Measurements from ENCODE around the gene ESPL1. TPM values are rescaled to one million over a fixed set of nuclear protein-coding genes. Genes with fewer than 3 reads are reported as not detected.
A peak's percentile ranks its signal among the peaks of the same experiment; 100 is the strongest.

ESPL1 gene
- total RNA-seq, 1 experiment from 2014 or later = 31.6 TPM

GRCh38 chr12:53299101-53299453 lies 31.0 kb downstream of the ESPL1 start:
- Histone ChIP-seq H3K9me3 (ENCODE audit: low read length) (no peaks in the 10 kb centered on the region), H3K36me3 (ENCODE audit: low read depth, low read length) (peaks cover 14% of the 10 kb centered on the region; the same call in 1 of the 2 replicates), H3K9me2 (replicated peaks; ENCODE audit: low read length) (no peaks in the 10 kb centered on the region), H3K9ac (ENCODE audit: low read length) (peak overlapping the region; percentile 91), H3F3A (ENCODE audit: low read length, unreplicated experiment) (peaks cover 9% of the 10 kb centered on the region), H3K79me2 (ENCODE audit: low read length) (peaks cover 64% of the 10 kb centered on the region), H3K4me1 (ENCODE audit: insufficient read depth, low read length) (peaks cover 49% of the 10 kb centered on the region), H3K4me3 (ENCODE audit: low read length) (peak overlapping the region; percentile 90), H3K4me2 (ENCODE audit: low read length) (peak overlapping the region; percentile 90), H4K20me1 (ENCODE audit: low read length) (no peaks in the 10 kb centered on the region), H2AFZ (ENCODE audit: low read length) (no peak overlapping the region), H3K27me3 (ENCODE audit: low read length) (no peaks in the 10 kb centered on the region), H3K27ac (ENCODE audit: low read length) (peak overlapping the region; percentile 98)
- TF ChIP-seq, protein P1, sequence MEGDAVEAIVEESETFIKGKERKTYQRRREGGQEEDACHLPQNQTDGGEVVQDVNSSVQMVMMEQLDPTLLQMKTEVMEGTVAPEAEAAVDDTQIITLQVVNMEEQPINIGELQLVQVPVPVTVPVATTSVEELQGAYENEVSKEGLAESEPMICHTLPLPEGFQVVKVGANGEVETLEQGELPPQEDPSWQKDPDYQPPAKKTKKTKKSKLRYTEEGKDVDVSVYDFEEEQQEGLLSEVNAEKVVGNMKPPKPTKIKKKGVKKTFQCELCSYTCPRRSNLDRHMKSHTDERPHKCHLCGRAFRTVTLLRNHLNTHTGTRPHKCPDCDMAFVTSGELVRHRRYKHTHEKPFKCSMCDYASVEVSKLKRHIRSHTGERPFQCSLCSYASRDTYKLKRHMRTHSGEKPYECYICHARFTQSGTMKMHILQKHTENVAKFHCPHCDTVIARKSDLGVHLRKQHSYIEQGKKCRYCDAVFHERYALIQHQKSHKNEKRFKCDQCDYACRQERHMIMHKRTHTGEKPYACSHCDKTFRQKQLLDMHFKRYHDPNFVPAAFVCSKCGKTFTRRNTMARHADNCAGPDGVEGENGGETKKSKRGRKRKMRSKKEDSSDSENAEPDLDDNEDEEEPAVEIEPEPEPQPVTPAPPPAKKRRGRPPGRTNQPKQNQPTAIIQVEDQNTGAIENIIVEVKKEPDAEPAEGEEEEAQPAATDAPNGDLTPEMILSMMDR (conservative IDR thresholded peaks at IDR 0.05; ENCODE audit: low read depth, low read length) = no peak
- no peak for TF ChIP-seq EZH2 (IDR thresholded peaks at IDR 0.05; ENCODE audit: low read length, unreplicated experiment)
- no peak for TF ChIP-seq EZH2phosphoT487 (IDR thresholded peaks at IDR 0.05; ENCODE audit: borderline replicate concordance, low read length)
- ATAC-seq (peak; percentile 23), DNase-seq (peak; percentile 90)
- POLR2A ChIA-PET (ENCODE audit: unreplicated experiment) = interaction anchor here (0.5 to 1.9 kb wide), 7 partner anchors 20 to 140 kb away, joined by 3 to 31 read pairs (median 5); partner anchors contain the start of genes AAAS and ZNF740
- CTCF ChIA-PET = interaction anchor here (0.7 to 2.4 kb wide), 2 partner anchors 12 to 22 kb away, joined by 5 to 10 read pairs; partner anchors contain the start of gene AAAS
- BruUV-seq (replicated peaks) = no TSS peak
- intact Hi-C loops (cut with micrococcal nuclease) = no loop called here

DNA sequence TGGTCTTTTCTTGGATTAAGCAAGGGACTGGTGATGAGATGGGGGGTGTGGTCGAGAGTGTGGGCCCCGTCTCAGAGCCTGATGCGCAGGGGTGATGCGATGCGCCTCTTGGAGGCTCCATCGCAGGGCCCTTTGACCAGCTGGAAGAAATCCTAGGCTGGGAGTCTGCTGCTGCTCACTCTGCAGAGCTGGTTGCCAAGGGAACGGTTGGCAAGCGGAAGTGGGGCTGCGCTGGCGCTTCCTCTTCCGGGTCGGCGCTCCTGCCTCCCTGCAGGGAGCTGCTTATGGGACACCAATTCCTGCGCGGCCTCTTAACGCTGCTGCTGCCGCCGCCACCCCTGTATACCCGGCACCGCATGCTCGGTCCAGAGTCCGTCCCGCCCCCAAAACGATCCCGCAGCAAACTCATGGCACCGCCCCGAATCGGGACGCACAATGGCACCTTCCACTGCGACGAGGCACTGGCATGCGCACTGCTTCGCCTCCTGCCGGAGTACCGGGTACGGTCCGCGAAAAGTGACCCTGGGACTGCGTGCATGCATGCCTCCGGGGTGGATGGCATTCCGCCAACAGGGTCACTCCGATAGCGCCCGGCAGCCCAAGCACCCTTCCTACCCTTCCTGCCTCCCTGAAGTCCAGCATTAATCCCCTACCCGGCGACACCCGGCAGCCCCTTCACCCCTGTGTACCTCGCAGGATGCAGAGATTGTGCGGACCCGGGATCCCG lies 31.5 kb downstream of the ESPL1 start, which contains the start of gene MYG1:
MYG1 (plus strand) TSS at position 242 of the 727 bp plus-strand sequence; CDS start at position 285, 43 bp downstream.
- Histone ChIP-seq H3K9me3 (ENCODE audit: low read length) (no peaks in the 10 kb centered on the region), H3K36me3 (ENCODE audit: low read depth, low read length) (peaks cover 14% of the 10 kb centered on the region; the same call in 1 of the 2 replicates), H4K20me1 (ENCODE audit: low read length) (no peaks in the 10 kb centered on the region), H3K9ac (ENCODE audit: low read length) (peak within 1 kb of the TSS; percentile 91), H3K4me2 (ENCODE audit: low read length) (peak within 1 kb of the TSS; percentile 90), H2AFZ (ENCODE audit: low read length) (peak within 1 kb of the TSS; percentile 62), H3K9me2 (replicated peaks; ENCODE audit: low read length) (no peaks in the 10 kb centered on the region), H3K79me2 (ENCODE audit: low read length) (peaks cover 64% of the 10 kb centered on the region), H3K4me1 (ENCODE audit: insufficient read depth, low read length) (peaks cover 49% of the 10 kb centered on the region), H3K4me3 (ENCODE audit: low read length) (peak within 1 kb of the TSS; percentile 90), H3K27ac (ENCODE audit: low read length) (peak within 1 kb of the TSS; percentile 98), H3F3A (ENCODE audit: low read length, unreplicated experiment) (peaks cover 9% of the 10 kb centered on the region), H3K27me3 (ENCODE audit: low read length) (no peaks in the 10 kb centered on the region)
- intact Hi-C loops (cut with micrococcal nuclease) = no loop called here
- TF ChIP-seq, protein P1 (conservative IDR thresholded peaks at IDR 0.05; ENCODE audit: low read depth, low read length) = 0 out of 2 replicates have a peak, but pooled peaks have one; percentile 13
- TF ChIP-seq EZH2phosphoT487 (IDR thresholded peaks at IDR 0.05; ENCODE audit: borderline replicate concordance, low read length) (no peak), EZH2 (IDR thresholded peaks at IDR 0.05; ENCODE audit: low read length, unreplicated experiment) (no peak)
- no TSS peak for BruUV-seq (replicated peaks)
- peak; percentile 71 for ATAC-seq
- CTCF ChIA-PET = interaction anchor here (0.7 to 2.4 kb wide), 2 partner anchors 13 to 21 kb away, joined by 5 to 10 read pairs; partner anchors contain the start of gene AAAS
- DNase-seq = peak; percentile 86
- POLR2A ChIA-PET (ENCODE audit: unreplicated experiment) = interaction anchor here (0.5 to 1.9 kb wide), 5 partner anchors 21 to 141 kb away, joined by 3 to 31 read pairs (median 5); partner anchors contain the start of genes AAAS and ZNF740

All from PC-3 (cell line).